ENCODE data around the gene SNED1.

SNED1 gene

DNA sequence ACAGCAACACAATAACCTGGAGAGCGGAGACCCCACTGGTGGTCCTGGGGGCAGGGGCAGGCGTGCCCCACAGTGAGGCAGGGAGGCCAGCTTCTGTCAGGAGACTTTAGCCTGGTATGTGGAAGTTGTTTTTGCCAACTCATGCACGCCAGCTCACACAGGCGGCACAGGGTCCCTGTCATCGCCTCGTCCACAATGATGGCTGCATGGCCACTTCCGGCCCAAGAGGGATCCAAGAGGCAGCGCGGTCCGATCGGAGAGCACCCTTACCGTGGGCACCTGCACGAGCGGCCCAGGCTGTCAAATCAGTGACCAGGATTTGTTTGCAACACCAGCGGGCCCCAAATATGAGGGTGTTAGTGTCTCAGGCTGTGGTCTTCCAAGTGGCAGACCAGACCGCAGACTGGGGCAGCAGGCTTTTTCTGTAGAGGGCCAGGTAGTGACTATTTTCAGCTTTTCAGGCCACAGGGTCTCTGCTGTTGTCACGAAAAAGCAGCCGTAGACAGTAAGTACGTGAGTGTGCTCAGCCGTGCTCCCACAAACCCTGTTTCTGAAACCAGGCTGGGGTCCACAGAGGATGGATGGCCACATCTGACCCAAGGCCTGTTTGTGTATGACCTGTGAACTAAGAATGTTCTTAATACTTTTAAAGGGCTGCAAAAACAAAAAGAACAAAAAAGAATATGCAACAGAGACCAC lies 21.2 kb downstream of the SNED1 start:
- H3K9me2 ChIP-seq (replicated peaks; ENCODE audit: insufficient read depth, low read length) = no peaks in the 10 kb centered on the region
- no peaks in the 10 kb centered on the region for H3K9me3 ChIP-seq (replicated peaks; ENCODE audit: insufficient read depth, low read length)
- no peaks in the 10 kb centered on the region for H3K79me2 ChIP-seq (ENCODE audit: low read length)
- H3K27ac ChIP-seq (ENCODE audit: low read length) = no peak overlapping the region
- H3K4me3 ChIP-seq (ENCODE audit: low read length) = no peak overlapping the region
- H3K4me2 ChIP-seq (ENCODE audit: low read depth, low read length) = no peak overlapping the region
- no peak for TF ChIP-seq EZH2phosphoT487 (IDR thresholded peaks at IDR 0.05; ENCODE audit: low read length)
- TF ChIP-seq EZH2 (optimal IDR thresholded peaks at IDR 0.05; ENCODE audit: low read depth, low read length) = no peak
- TF ChIP-seq, protein P1, sequence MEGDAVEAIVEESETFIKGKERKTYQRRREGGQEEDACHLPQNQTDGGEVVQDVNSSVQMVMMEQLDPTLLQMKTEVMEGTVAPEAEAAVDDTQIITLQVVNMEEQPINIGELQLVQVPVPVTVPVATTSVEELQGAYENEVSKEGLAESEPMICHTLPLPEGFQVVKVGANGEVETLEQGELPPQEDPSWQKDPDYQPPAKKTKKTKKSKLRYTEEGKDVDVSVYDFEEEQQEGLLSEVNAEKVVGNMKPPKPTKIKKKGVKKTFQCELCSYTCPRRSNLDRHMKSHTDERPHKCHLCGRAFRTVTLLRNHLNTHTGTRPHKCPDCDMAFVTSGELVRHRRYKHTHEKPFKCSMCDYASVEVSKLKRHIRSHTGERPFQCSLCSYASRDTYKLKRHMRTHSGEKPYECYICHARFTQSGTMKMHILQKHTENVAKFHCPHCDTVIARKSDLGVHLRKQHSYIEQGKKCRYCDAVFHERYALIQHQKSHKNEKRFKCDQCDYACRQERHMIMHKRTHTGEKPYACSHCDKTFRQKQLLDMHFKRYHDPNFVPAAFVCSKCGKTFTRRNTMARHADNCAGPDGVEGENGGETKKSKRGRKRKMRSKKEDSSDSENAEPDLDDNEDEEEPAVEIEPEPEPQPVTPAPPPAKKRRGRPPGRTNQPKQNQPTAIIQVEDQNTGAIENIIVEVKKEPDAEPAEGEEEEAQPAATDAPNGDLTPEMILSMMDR (IDR thresholded peaks at IDR 0.05; ENCODE audit: low read length) = no peak
- H4K20me1 ChIP-seq (ENCODE audit: insufficient read depth, low read length) = no peaks in the 10 kb centered on the region
- H3F3A ChIP-seq (ENCODE audit: insufficient read depth, low read length) = no peaks in the 10 kb centered on the region
- H3K4me1 ChIP-seq (ENCODE audit: low read length) = no peaks in the 10 kb centered on the region
- H2AFZ ChIP-seq (ENCODE audit: low read length) = no peak overlapping the region
- peaks cover 35% of the 10 kb centered on the region for H3K27me3 ChIP-seq (replicated peaks; ENCODE audit: insufficient read depth, low read length)
- H3K9ac ChIP-seq (ENCODE audit: low read length) = no peak overlapping the region
- no peaks in the 10 kb centered on the region for H3K36me3 ChIP-seq (replicated peaks; ENCODE audit: insufficient read depth, low read length)
- DNase-seq = no peak

DNA sequence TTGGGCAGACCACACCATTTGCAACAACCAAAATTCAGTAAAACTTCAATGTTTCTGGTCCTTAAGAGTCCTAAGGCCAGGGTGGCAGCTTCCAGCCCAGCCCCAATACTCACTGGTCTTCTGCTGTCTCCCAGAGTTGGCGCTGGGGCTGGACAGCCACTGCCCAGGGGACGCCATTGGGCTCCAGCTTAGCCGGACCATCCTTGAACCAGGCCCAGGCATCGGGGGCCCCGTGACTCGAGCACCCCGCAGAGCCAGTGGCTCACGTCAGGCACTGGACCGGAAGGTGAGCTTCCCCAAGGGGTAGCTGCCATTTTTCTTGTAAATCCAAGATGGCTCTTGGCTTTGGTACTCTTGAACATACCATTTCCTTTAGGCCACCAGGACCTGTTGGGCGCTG lies 21.8 kb downstream of the SNED1 start:
- no peak overlapping the region for H2AFZ ChIP-seq (ENCODE audit: low read length)
- H3K4me3 ChIP-seq (ENCODE audit: low read length) = no peak overlapping the region
- no peak overlapping the region for H3K27ac ChIP-seq (ENCODE audit: low read length)
- no peak for DNase-seq
- H3F3A ChIP-seq (ENCODE audit: insufficient read depth, low read length) = no peaks in the 10 kb centered on the region
- no peak overlapping the region for H3K4me2 ChIP-seq (ENCODE audit: low read depth, low read length)
- H3K27me3 ChIP-seq (replicated peaks; ENCODE audit: insufficient read depth, low read length) = peaks cover 30% of the 10 kb centered on the region
- no peaks in the 10 kb centered on the region for H3K9me3 ChIP-seq (replicated peaks; ENCODE audit: insufficient read depth, low read length)
- no peak for TF ChIP-seq EZH2phosphoT487 (IDR thresholded peaks at IDR 0.05; ENCODE audit: low read length)
- TF ChIP-seq, protein P1 (IDR thresholded peaks at IDR 0.05; ENCODE audit: low read length) = no peak
- H3K36me3 ChIP-seq (replicated peaks; ENCODE audit: insufficient read depth, low read length) = no peaks in the 10 kb centered on the region
- no peaks in the 10 kb centered on the region for H3K9me2 ChIP-seq (replicated peaks; ENCODE audit: insufficient read depth, low read length)
- H3K4me1 ChIP-seq (ENCODE audit: low read length) = no peaks in the 10 kb centered on the region
- no peaks in the 10 kb centered on the region for H3K79me2 ChIP-seq (ENCODE audit: low read length)
- no peaks in the 10 kb centered on the region for H4K20me1 ChIP-seq (ENCODE audit: insufficient read depth, low read length)
- no peak overlapping the region for H3K9ac ChIP-seq (ENCODE audit: low read length)

DNA sequence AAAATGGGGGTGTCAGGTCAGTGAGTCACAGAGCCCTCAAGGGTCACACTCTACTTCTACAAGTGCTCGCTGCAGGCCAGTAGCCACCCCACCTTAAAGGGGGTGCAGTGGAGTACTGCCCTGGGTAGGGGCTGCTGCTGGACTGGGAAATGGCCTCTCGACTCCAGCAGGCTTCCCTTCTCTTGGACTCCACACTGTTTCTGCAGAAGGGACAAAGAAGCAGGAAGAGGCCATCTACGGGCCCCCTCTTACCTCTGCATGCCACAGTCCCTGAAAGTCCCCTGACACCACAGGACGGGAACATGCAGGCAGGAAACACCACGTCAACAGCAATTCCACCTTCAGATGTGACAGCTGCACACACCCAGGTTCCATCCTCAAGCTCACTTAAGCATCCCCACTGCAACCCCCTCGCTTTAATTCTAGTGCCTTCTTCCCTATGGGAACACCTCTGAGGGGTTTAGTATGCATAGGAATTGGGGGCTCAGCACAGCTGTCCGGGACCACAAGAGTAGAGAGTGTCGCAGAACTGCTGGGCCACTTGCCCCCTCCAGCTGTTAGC lies 22.3 kb downstream of the SNED1 start:
- no peaks in the 10 kb centered on the region for H3F3A ChIP-seq (ENCODE audit: insufficient read depth, low read length)
- H3K4me2 ChIP-seq (ENCODE audit: low read depth, low read length) = no peak overlapping the region
- H3K27ac ChIP-seq (ENCODE audit: low read length) = no peak overlapping the region
- no peak overlapping the region for H3K4me3 ChIP-seq (ENCODE audit: low read length)
- H3K9me2 ChIP-seq (replicated peaks; ENCODE audit: insufficient read depth, low read length) = no peaks in the 10 kb centered on the region
- H3K9ac ChIP-seq (ENCODE audit: low read length) = no peak overlapping the region
- no peak overlapping the region for H2AFZ ChIP-seq (ENCODE audit: low read length)
- H3K9me3 ChIP-seq (replicated peaks; ENCODE audit: insufficient read depth, low read length) = no peaks in the 10 kb centered on the region
- no peaks in the 10 kb centered on the region for H4K20me1 ChIP-seq (ENCODE audit: insufficient read depth, low read length)
- peaks cover 27% of the 10 kb centered on the region for H3K27me3 ChIP-seq (replicated peaks; ENCODE audit: insufficient read depth, low read length)
- H3K79me2 ChIP-seq (ENCODE audit: low read length) = no peaks in the 10 kb centered on the region
- TF ChIP-seq, protein P1 (IDR thresholded peaks at IDR 0.05; ENCODE audit: low read length) = no peak
- TF ChIP-seq EZH2 (optimal IDR thresholded peaks at IDR 0.05; ENCODE audit: low read depth, low read length) (no peak), EZH2phosphoT487 (IDR thresholded peaks at IDR 0.05; ENCODE audit: low read length) (no peak)
- H3K4me1 ChIP-seq (ENCODE audit: low read length) = no peaks in the 10 kb centered on the region
- no peak for DNase-seq
- H3K36me3 ChIP-seq (replicated peaks; ENCODE audit: insufficient read depth, low read length) = no peaks in the 10 kb centered on the region
